HepG2 (cell line): Measurements from ENCODE around the gene MRPS14. TPM values are rescaled to one million over a fixed set of nuclear protein-coding genes. Genes with fewer than 3 reads are reported as not detected.

Source experiments
- ATAD3A ChIP-seq: sonication (generic); formaldehyde crosslinking; IDR thresholded peaks from 2 replicates; pipeline ENCODE4 v1.4.0; 2020; ENCODE audit warnings: missing genetic modification reagents
- BRCA1 ChIP-seq: sonication (generic); formaldehyde crosslinking; IDR thresholded peaks from 2 replicates; pipeline ENCODE4 v1.4.0; 2020; ENCODE audit warnings: missing genetic modification reagents
- KAT8 ChIP-seq: IDR thresholded peaks from 2 replicates; pipeline ENCODE4 v1.6.1; 2016; ENCODE audit warnings: missing genetic modification reagents, missing compliant biosample characterization
- KDM4B ChIP-seq: sonication (generic); formaldehyde crosslinking; IDR thresholded peaks from 2 replicates; pipeline ENCODE4 v1.4.0; 2020; ENCODE audit warnings: missing genetic modification reagents
- MED8 ChIP-seq: sonication (generic); formaldehyde crosslinking; IDR thresholded peaks from 2 replicates; pipeline ENCODE4 v1.8.1; 2023; ENCODE audit warnings: mild to moderate bottlenecking, missing genetic modification reagents; ENCODE audit not compliant: insufficient replicate concordance
- NR2F6 ChIP-seq, 2 experiments: IDR thresholded peaks; 2 replicates each; pipeline ENCODE4 v1.6.1; 2016; ENCODE audit warnings: antibody characterized with exemption in 1 of 2, mild to moderate bottlenecking in 1 of 2
- REL ChIP-seq: sonication (generic); formaldehyde crosslinking; conservative IDR thresholded peaks from 2 replicates; pipeline ENCODE4 v1.8.0; 2022; ENCODE audit warnings: mild to moderate bottlenecking, missing genetic modification reagents, moderate library complexity
- U2AF1 ChIP-seq: fragments of 200-400 bp; formaldehyde crosslinking; optimal IDR thresholded peaks from 2 replicates; pipeline ENCODE3; 2017; ENCODE audit warnings: mild to moderate bottlenecking, low read depth, low read length
- ZNF138 ChIP-seq: sonication (generic); formaldehyde crosslinking; IDR thresholded peaks from 2 replicates; pipeline ENCODE4 v1.5.0; 2020; ENCODE audit warnings: mild to moderate bottlenecking, low read depth, missing genetic modification reagents
- ZNF143 ChIP-seq: sonication (generic); formaldehyde crosslinking; IDR thresholded peaks from 2 replicates; pipeline ENCODE4 v1.4.0; 2020; ENCODE audit warnings: missing genetic modification reagents
- ZNF160 ChIP-seq: sonication (generic); formaldehyde crosslinking; IDR thresholded peaks from 2 replicates; pipeline ENCODE4 v1.8.0; 2022; ENCODE audit warnings: mild to moderate bottlenecking, inconsistent platforms, missing genetic modification reagents
- ZNF296 ChIP-seq: sonication (generic); formaldehyde crosslinking; conservative IDR thresholded peaks from 2 replicates; pipeline ENCODE4 v1.5.0; 2020; ENCODE audit warnings: mild to moderate bottlenecking, missing genetic modification reagents
- ZNF30 ChIP-seq: sonication (generic); formaldehyde crosslinking; IDR thresholded peaks from 2 replicates; pipeline ENCODE4 v1.5.0; 2020; ENCODE audit warnings: mild to moderate bottlenecking, missing genetic modification reagents
- ZNF33B ChIP-seq: sonication (generic); formaldehyde crosslinking; IDR thresholded peaks from 2 replicates; pipeline ENCODE4 v1.5.1; 2020; ENCODE audit warnings: mild to moderate bottlenecking, missing genetic modification reagents
- ZNF446 ChIP-seq: sonication (generic); formaldehyde crosslinking; IDR thresholded peaks from 2 replicates; pipeline ENCODE4 v1.5.0; 2020; ENCODE audit warnings: mild to moderate bottlenecking, missing genetic modification reagents
- ZNF549 ChIP-seq: sonication (generic); formaldehyde crosslinking; IDR thresholded peaks from 2 replicates; pipeline ENCODE4 v1.5.0; 2020; ENCODE audit warnings: missing genetic modification reagents
- ZNF567 ChIP-seq: sonication (generic); formaldehyde crosslinking; IDR thresholded peaks from 2 replicates; pipeline ENCODE4 v1.8.1; 2023; ENCODE audit warnings: mild to moderate bottlenecking, missing genetic modification reagents, borderline replicate concordance
- ZNF589 ChIP-seq: sonication (generic); formaldehyde crosslinking; conservative IDR thresholded peaks from 2 replicates; pipeline ENCODE4 v1.8.0; 2022; ENCODE audit warnings: mild to moderate bottlenecking, moderate library complexity, missing genetic modification reagents
- ZNF724P ChIP-seq: sonication (generic); formaldehyde crosslinking; IDR thresholded peaks from 2 replicates; pipeline ENCODE4 v1.8.0; 2022; ENCODE audit warnings: missing genetic modification reagents, borderline replicate concordance
- ZNF788 ChIP-seq: sonication (generic); formaldehyde crosslinking; IDR thresholded peaks from 2 replicates; pipeline ENCODE4 v1.5.0; 2020; ENCODE audit warnings: mild to moderate bottlenecking, missing genetic modification reagents, borderline replicate concordance
- ZNF83 ChIP-seq: sonication (generic); formaldehyde crosslinking; IDR thresholded peaks from 2 replicates; pipeline ENCODE4 v1.4.0; 2020; ENCODE audit warnings: missing genetic modification reagents, mild to moderate bottlenecking, borderline replicate concordance
- ZNF839 ChIP-seq: sonication (generic); formaldehyde crosslinking; IDR thresholded peaks from 2 replicates; pipeline ENCODE4 v1.4.0; 2020; ENCODE audit warnings: missing genetic modification reagents, mild to moderate bottlenecking, borderline replicate concordance
- polyA plus RNA-seq, 8 experiments: library from polyadenylated mRNA; depleted of rRNA in 3 of 8; stranded (reverse) in 7 of 8; unstranded in 1 of 8; fragments of >200 nt; fragmentation: Illumina TruSeq in 4 of 8; extraction: Trizol in 4 of 8; gene quantifications; 2 replicates each; pipeline versions ENCODE4 v1.2.1 to v1.2.3, GENCODE V29; 2011 to 2016; ENCODE audit warnings: low read depth in 4 of 8, missing spikeins in 1 of 8, mixed read lengths in 1 of 8; ENCODE audit not compliant: insufficient read depth in 1 of 8
- total RNA-seq, 5 experiments: library from RNA; depleted of rRNA; stranded (reverse); fragments of >200 nt; fragmentation: Illumina TruSeq; extraction: Trizol; gene quantifications; 2 replicates each; pipeline ENCODE4 v1.2.3, GENCODE V29; 2016; ENCODE audit warnings: low read depth in 1 of 5
- TF ChIP-seq, protein P1 (sequence below): sonication (generic); formaldehyde crosslinking; IDR thresholded peaks from 2 replicates; pipeline ENCODE4 v1.5.0; 2020; ENCODE audit warnings: mild to moderate bottlenecking, missing genetic modification reagents
- TF ChIP-seq, protein P2 (sequence below): sonication (generic); formaldehyde crosslinking; conservative IDR thresholded peaks from 2 replicates; pipeline ENCODE4 v1.4.0; 2020; ENCODE audit warnings: missing genetic modification reagents
- TF ChIP-seq, protein P3 (sequence below): sonication (generic); formaldehyde crosslinking; IDR thresholded peaks from 2 replicates; pipeline ENCODE4 v1.8.1; 2023; ENCODE audit warnings: mild to moderate bottlenecking, moderate library complexity, missing genetic modification reagents

Gene MRPS14
- total and polyA plus RNA-seq, 2 of the 13 experiments (the other 11 are each of a cell fraction or from before 2014, with no cell fraction given), result 36.6 to 43.2 TPM

DNA sequence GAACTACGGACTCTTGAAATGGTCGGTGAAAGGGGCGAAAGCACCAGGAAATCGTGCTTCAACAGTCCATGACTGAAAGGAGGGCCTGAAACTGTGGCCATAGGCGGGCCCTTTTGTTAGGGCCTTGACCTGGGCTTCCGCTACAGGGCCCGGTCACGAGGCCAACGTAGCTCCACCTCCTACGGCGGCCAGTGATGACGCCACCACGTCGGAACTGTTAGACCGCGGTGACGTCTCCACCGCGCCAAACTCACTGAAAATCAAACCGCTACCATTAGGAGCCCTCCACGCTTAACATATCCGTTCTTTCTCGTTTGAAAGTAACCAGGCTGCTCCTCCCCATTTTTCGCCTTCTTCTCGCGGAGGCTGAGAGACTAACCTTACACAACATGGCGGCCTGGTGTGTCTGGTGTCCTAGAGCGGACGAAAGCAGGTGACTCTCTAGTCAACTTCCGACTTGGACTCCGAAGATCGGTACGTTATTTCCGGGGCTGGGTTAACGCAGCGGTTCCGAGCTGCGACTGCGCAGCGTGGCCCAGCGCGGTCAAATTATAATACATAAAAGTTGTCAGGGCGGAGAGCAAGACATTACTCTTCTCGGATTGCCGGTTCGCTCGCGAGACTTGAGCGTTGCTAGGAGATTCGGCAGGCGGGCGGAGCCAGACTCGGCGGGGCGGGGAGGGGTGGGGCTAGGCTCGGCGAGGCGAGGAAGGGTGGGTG lies 23.8 kb downstream of the MRPS14 start (continued):
- TF ChIP-seq ZNF138 (no peak), BRCA1 (CRISPR knock-in tag) (no peak), ZNF549 (CRISPR knock-in tag) (no peak), ZNF589 (no peak), ZNF83 (CRISPR knock-in tag) (no peak), ATAD3A (CRISPR knock-in tag) (no peak), ZNF143 (CRISPR knock-in tag) (no peak), ZNF446 (CRISPR knock-in tag) (peak; percentile 16; the same call in 1 of the 2 replicates), ZNF567 (peak; percentile 3; the same call in 1 of the 2 replicates), KDM4B (CRISPR knock-in tag) (peak; percentile 46; the same call in 1 of the 2 replicates), ZNF296 (no peak), ZNF788 (CRISPR knock-in tag) (peak; percentile 88; the same call in 1 of the 2 replicates), KAT8 (CRISPR knock-in tag) (peak; percentile 99), ZNF724P (CRISPR knock-in tag) (no peak), REL (CRISPR knock-in tag) (peak; percentile 45; the same call in 1 of the 2 replicates), U2AF1 (peak; percentile 77), ZNF839 (peak; percentile 21; the same call in 1 of the 2 replicates), NR2F6 (IDR thresholded peaks at IDR 0.05) (peak; percentile 81), NR2F6 (CRISPR knock-in tag; IDR thresholded peaks at IDR 0.05) (peak; percentile 77), ZNF30 (no peak; the same call in 1 of the 2 replicates), MED8 (CRISPR knock-in tag) (no peak), ZNF160 (CRISPR knock-in tag) (peak; percentile 18; the same call in 1 of the 2 replicates), ZNF33B (no peak)
- TF ChIP-seq, protein P1, sequence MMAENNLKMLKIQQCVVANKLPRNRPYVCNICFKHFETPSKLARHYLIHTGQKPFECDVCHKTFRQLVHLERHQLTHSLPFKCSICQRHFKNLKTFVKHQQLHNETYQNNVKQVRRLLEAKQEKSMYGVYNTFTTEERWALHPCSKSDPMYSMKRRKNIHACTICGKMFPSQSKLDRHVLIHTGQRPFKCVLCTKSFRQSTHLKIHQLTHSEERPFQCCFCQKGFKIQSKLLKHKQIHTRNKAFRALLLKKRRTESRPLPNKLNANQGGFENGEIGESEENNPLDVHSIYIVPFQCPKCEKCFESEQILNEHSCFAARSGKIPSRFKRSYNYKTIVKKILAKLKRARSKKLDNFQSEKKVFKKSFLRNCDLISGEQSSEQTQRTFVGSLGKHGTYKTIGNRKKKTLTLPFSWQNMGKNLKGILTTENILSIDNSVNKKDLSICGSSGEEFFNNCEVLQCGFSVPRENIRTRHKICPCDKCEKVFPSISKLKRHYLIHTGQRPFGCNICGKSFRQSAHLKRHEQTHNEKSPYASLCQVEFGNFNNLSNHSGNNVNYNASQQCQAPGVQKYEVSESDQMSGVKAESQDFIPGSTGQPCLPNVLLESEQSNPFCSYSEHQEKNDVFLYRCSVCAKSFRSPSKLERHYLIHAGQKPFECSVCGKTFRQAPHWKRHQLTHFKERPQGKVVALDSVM (CRISPR knock-in tag), result no peak
- TF ChIP-seq, protein P2, sequence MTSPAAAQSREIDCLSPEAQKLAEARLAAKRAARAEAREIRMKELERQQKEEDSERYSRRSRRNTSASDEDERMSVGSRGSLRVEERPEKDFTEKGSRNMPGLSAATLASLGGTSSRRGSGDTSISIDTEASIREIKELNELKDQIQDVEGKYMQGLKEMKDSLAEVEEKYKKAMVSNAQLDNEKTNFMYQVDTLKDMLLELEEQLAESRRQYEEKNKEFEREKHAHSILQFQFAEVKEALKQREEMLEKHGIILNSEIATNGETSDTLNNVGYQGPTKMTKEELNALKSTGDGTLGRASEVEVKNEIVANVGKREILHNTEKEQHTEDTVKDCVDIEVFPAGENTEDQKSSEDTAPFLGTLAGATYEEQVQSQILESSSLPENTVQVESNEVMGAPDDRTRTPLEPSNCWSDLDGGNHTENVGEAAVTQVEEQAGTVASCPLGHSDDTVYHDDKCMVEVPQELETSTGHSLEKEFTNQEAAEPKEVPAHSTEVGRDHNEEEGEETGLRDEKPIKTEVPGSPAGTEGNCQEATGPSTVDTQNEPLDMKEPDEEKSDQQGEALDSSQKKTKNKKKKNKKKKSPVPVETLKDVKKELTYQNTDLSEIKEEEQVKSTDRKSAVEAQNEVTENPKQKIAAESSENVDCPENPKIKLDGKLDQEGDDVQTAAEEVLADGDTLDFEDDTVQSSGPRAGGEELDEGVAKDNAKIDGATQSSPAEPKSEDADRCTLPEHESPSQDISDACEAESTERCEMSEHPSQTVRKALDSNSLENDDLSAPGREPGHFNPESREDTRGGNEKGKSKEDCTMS (CRISPR knock-in tag), result no peak
- TF ChIP-seq, protein P3, sequence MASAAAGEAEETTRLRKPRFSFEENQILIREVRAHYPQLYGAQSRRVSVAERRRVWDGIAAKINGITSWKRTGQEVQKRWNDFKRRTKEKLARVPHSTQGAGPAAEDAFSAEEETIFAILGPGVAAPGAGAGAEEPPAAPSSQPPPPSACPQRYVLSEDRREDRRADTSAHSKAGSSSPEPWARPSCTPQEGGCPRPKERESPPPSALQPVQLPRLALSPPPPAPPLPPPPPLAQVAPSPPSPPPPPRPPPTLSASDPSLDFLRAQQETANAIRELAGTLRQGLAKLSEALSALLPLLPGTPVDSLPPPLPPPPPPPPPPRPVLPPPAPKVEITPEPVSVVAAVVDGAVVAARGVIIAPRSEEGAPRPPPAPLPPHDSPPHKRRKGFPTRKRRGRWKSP, result no peak; the same call in 1 of the 2 replicates
